GM23248 (cell line): ENCODE data around the gene PDIA6. TPM values are rescaled to one million over a fixed set of nuclear protein-coding genes. Genes with fewer than 3 reads are reported as not detected.

Source experiments
- DNase-seq: peaks from one replicate; pipeline ENCODE4 v3.0.0-alpha.2; 2015
- H2AFZ ChIP-seq: fragments of 200-600 bp; sonication (generic); 2 replicates; pipeline ENCODE4 v1.6.1; 2016; ENCODE audit warnings: antibody characterized with exemption
- H3F3A ChIP-seq: fragments of 200-600 bp; sonication (generic); 2 replicates; pipeline ENCODE4 v1.6.1; 2016; ENCODE audit warnings: mild to moderate bottlenecking, antibody characterized with exemption, mixed run types; ENCODE audit not compliant: insufficient read depth
- H3K27ac ChIP-seq: fragments of 200-600 bp; sonication (generic); 2 replicates; pipeline ENCODE4 v1.5.1; 2016; ENCODE audit warnings: mild to moderate bottlenecking
- H3K27me3 ChIP-seq: fragments of 200-600 bp; sonication (generic); replicated peaks from 2 replicates; pipeline ENCODE4 v1.6.1; 2016; ENCODE audit warnings: mild to moderate bottlenecking; ENCODE audit not compliant: insufficient read depth
- H3K36me3 ChIP-seq: fragments of 200-600 bp; sonication (generic); 2 replicates; pipeline ENCODE4 v1.6.1; 2016; ENCODE audit warnings: low read depth, mild to moderate bottlenecking
- H3K4me1 ChIP-seq: fragments of 200-600 bp; sonication (generic); 2 replicates; pipeline ENCODE4 v1.6.1; 2016; ENCODE audit warnings: mild to moderate bottlenecking; ENCODE audit not compliant: insufficient read depth
- H3K4me2 ChIP-seq: fragments of 200-600 bp; sonication (generic); one replicate; pipeline ENCODE4 v1.6.1; 2016; ENCODE audit warnings: mild to moderate bottlenecking; ENCODE audit not compliant: unreplicated experiment
- H3K4me3 ChIP-seq: fragments of 200-600 bp; sonication (generic); 2 replicates; pipeline ENCODE4 v1.5.1; 2016; ENCODE audit warnings: mild to moderate bottlenecking
- H3K79me2 ChIP-seq: fragments of 200-600 bp; sonication (generic); 2 replicates; pipeline ENCODE4 v1.6.1; 2016; ENCODE audit warnings: mild to moderate bottlenecking; ENCODE audit not compliant: insufficient read depth
- H3K9ac ChIP-seq: fragments of 200-600 bp; sonication (generic); 2 replicates; pipeline ENCODE4 v1.6.1; 2016; ENCODE audit warnings: mild to moderate bottlenecking
- H3K9me2 ChIP-seq: fragments of 200-600 bp; sonication (generic); 2 replicates; pipeline ENCODE4 v1.6.1; 2016; ENCODE audit warnings: mixed run types, mild to moderate bottlenecking, moderate library complexity; ENCODE audit not compliant: insufficient read depth
- H3K9me3 ChIP-seq: fragments of 200-600 bp; sonication (generic); one replicate; pipeline ENCODE4 v1.6.1; 2017; ENCODE audit warnings: low read depth
- H4K20me1 ChIP-seq: fragments of 200-600 bp; sonication (generic); 2 replicates; pipeline ENCODE4 v1.6.0; 2016; ENCODE audit not compliant: insufficient read depth
- EZH2 ChIP-seq: fragments of 200-600 bp; sonication (generic); IDR thresholded peaks from 2 replicates; pipeline ENCODE4 v1.6.1; 2018; ENCODE audit warnings: antibody characterized with exemption, mild to moderate bottlenecking; ENCODE audit not compliant: insufficient read depth, poor library complexity, severe bottlenecking
- EZH2phosphoT487 ChIP-seq: fragments of 200-600 bp; sonication (generic); IDR thresholded peaks from 2 replicates; pipeline ENCODE4 v1.6.1; 2018; ENCODE audit warnings: antibody characterized with exemption, moderate library complexity, mild to moderate bottlenecking, low read depth; ENCODE audit not compliant: insufficient read depth
- WGBS, 2 experiments: methylation state at CpG; one replicate each; pipeline ENCODE4 v1.1.6; 2015 to 2017; ENCODE audit warnings: low lambda C conversion rate in 2 of 2, low coverage in 1 of 2; ENCODE audit errors: missing lambda C conversion rate in 2 of 2; 5-methylcytosine and 5-hydroxymethylcytosine counted together
- in situ Hi-C: fragments of 300-500 bp; cut with MboI; formaldehyde crosslinking; loops from 2 replicates; pipeline ENCODE4 v1.15.0; 2020
- polyA plus RNA-seq: library from polyadenylated mRNA; unstranded; fragments of >200 nt; fragmentation: Nextera tagmentation; extraction: Ambion mirVana; gene quantifications from 2 replicates; pipeline ENCODE4 v1.2.1, GENCODE V29; 2016
- total RNA-seq: library from RNA; depleted of rRNA; stranded (reverse); fragments of >200 nt; shearing (Covaris generic); gene quantifications from 2 replicates; pipeline ENCODE4 v1.2.3, GENCODE V29; 2014

PDIA6 gene
- total and polyA plus RNA-seq, 2 experiments from 2014 or later = 363 to 502 TPM

DNA sequence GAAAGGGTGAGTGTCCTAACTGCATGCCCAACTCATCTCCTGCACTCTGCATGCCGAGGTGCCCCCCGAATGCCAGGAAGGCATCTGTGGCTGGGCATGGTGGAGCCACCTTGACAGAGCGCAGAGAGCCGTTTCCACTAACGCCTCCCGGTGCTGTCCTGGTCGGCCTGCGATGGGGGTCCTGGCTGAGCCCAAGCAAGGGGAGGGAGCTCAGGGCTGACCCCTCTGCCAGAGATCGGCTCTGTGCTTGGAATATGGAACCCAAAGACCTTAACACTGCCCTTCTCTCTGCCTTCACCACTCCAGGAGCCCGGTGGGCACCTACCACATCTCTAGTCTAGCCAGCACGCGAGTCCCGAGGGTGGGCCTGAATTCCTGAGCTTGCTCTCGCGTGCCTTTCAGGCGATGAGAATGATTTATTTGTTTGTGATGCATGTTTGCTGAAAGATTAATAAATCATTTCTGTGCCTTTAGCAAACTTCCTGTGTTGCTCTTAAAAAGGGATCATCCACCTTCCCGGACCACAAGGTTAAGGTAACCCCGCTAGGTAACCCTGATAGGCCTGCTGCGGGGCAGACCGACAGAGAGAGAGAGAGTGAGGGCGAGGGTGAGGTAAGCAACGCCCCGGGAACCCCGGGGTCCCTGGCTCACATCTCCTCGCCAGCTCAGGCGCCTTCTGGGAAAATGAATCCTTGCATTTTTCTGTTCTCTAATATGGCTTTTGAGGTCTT lies 35.3 kb downstream of the PDIA6 start:
- Histone ChIP-seq H3K9me3 (no peaks in the 10 kb centered on the region), H3K27me3 (no peaks in the 10 kb centered on the region), H3K9me2 (no peaks in the 10 kb centered on the region), H4K20me1 (no peaks in the 10 kb centered on the region), H3K4me1 (no peaks in the 10 kb centered on the region), H3K79me2 (no peaks in the 10 kb centered on the region), H3K27ac (no peak overlapping the region), H3K36me3 (0 out of 2 replicates have a peak, but pooled peaks cover 10% of the 10 kb centered on the region), H3F3A (no peaks in the 10 kb centered on the region), H2AFZ (no peak overlapping the region), H3K9ac (no peak overlapping the region), H3K4me2 (no peak overlapping the region), H3K4me3 (no peak overlapping the region)
- TF ChIP-seq EZH2 = no peak
- TF ChIP-seq EZH2phosphoT487 = no peak
- no peak for DNase-seq
- in situ Hi-C loops = no loop called here
- WGBS, 2 experiments = 90 to 92% methylated on average over 25 to 26 of the region's 26 CpGs

DNA sequence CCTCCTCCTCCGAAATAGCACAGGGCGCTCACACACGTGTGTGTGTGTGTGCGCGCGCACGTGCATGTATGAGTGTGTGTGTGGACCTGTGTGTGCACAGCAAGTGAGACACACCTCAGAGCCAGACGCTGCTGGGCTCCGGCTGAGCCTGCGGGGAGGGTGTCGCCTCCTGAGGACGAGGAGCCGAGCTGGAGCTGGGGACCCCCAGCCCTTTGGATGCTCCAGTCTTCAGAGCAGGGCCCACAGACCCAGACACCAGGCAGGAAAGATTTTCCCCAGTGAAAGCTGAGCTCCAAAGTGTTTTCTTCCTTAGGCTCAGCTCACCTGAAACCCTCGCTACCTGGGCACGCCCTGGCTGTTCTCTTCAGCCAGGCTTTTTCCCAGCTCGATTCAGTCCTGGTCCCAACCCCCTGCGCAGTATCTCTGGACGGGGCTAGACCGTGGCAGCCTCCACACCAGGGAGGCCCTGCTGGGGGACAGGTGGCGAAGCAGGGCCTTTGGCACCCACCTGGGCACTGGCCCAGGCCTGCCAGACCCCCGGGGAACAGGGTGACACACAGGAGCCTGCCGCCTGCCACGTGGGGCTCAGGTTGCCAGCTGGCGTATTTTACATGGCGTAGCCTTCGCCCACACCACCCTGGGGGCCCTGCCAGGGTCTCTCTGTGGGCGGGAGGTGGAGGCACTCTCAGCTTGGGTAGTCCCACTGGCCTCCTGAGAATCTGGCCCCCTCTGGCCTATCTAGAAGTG lies 36.2 kb downstream of the PDIA6 start:
- no peaks in the 10 kb centered on the region for H3K4me1 ChIP-seq
- no peaks in the 10 kb centered on the region for H3K9me2 ChIP-seq
- H3K4me3 ChIP-seq = no peak overlapping the region
- no peaks in the 10 kb centered on the region for H3K9me3 ChIP-seq
- 0 out of 2 replicates have a peak, but pooled peaks cover 5% of the 10 kb centered on the region for H3K36me3 ChIP-seq
- no peak overlapping the region for H3K27ac ChIP-seq
- in situ Hi-C loops = no loop called here
- DNase-seq = no peak
- TF ChIP-seq EZH2 (no peak), EZH2phosphoT487 (no peak)
- H3K79me2 ChIP-seq = no peaks in the 10 kb centered on the region
- WGBS, 2 experiments = 77 to 82% methylated on average over 23 to 27 of the region's 27 CpGs
- no peaks in the 10 kb centered on the region for H3K27me3 ChIP-seq
- H3K4me2 ChIP-seq = no peak overlapping the region
- H2AFZ ChIP-seq = no peak overlapping the region
- no peaks in the 10 kb centered on the region for H3F3A ChIP-seq
- H3K9ac ChIP-seq = no peak overlapping the region
- H4K20me1 ChIP-seq = no peaks in the 10 kb centered on the region

DNA sequence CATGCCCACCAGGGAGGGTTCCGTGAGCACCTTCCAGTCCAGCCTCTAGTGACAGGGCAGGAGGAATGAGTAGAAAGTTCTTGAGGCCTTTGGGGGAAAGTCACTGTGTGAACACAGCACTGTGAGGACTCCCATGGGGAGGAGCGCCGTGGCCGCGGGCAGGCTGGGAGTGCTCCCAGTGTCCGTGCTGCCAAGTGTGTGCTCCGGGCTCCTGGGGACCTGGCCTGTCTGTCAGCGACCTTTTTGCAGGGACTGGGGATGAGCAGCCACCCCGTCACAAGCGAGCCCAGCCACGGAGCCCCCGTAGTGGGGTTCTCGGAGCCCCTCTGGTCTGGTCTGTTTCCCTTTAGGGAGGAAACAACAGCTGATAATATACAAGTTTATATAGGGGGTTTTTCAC lies 36.8 kb downstream of the PDIA6 start:
- H3K27me3 ChIP-seq = no peaks in the 10 kb centered on the region
- no peak overlapping the region for H2AFZ ChIP-seq
- 0 out of 2 replicates have a peak, but pooled peaks cover 5% of the 10 kb centered on the region for H3K36me3 ChIP-seq
- H3K4me2 ChIP-seq = no peak overlapping the region
- no peaks in the 10 kb centered on the region for H3K9me2 ChIP-seq
- H3K79me2 ChIP-seq = no peaks in the 10 kb centered on the region
- WGBS, 2 experiments = 89 to 93% methylated on average over 9 to 13 of the region's 13 CpGs
- H3K9me3 ChIP-seq = no peaks in the 10 kb centered on the region
- no peak for TF ChIP-seq EZH2
- TF ChIP-seq EZH2phosphoT487 = no peak
- no peak overlapping the region for H3K9ac ChIP-seq
- DNase-seq = no peak
- in situ Hi-C loops = no loop called here
- H3K27ac ChIP-seq = no peak overlapping the region
- no peaks in the 10 kb centered on the region for H3F3A ChIP-seq
- no peak overlapping the region for H3K4me3 ChIP-seq
- no peaks in the 10 kb centered on the region for H4K20me1 ChIP-seq
- H3K4me1 ChIP-seq = no peaks in the 10 kb centered on the region

DNA sequence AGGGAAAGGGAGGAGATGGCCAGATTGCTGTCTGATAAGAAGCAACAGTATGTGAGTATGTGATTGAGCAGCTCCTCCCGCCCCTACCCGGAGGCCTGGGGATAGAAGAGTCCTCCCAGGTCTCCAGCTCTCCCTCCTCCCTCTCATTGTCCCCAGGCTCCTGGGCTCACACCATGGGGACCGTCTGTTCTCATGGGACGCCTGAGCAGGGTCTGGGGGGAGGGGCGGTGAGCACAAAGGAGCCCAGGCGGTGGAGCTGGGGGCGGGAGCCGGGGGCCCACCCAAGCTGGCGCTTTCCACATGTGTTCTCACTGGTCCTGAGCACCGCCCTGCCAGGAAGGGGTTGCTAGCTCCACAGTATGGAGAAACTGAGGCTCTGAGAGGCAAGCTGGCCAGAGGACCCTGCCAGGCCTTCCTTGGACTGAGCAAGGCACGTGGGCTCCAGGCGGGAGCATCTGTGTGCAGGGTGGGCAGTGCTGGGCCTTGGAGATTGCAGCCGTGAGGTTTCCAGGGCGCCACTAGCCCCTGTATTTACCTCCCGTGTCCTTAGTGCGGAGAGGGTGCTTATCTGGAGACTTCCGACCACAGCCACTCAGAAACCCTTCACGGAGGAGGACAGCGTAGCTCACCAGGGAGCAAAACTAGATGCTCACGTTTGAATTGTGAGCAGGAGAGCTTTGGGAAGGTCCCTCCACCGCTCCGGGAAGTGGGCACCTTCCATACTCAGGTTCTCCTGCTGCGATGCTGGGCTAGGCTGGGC lies 37.4 kb downstream of the PDIA6 start:
- 73 to 82% methylated on average over 21 to 23 of the region's 23 CpGs for WGBS, 2 experiments
- H3K9ac ChIP-seq = no peak overlapping the region
- no peaks in the 10 kb centered on the region for H4K20me1 ChIP-seq
- H3K4me3 ChIP-seq = no peak overlapping the region
- DNase-seq = no peak
- no peaks in the 10 kb centered on the region for H3K4me1 ChIP-seq
- H3F3A ChIP-seq = no peaks in the 10 kb centered on the region
- no peaks in the 10 kb centered on the region for H3K9me3 ChIP-seq
- H3K9me2 ChIP-seq = no peaks in the 10 kb centered on the region
- H3K27ac ChIP-seq = no peak overlapping the region
- no peak overlapping the region for H2AFZ ChIP-seq
- in situ Hi-C loops = no loop called here
- H3K36me3 ChIP-seq = 0 out of 2 replicates have a peak, but pooled peaks cover under 1% of the 10 kb centered on the region
- no peaks in the 10 kb centered on the region for H3K79me2 ChIP-seq
- TF ChIP-seq EZH2 (no peak), EZH2phosphoT487 (no peak)
- no peak overlapping the region for H3K4me2 ChIP-seq
- H3K27me3 ChIP-seq = no peaks in the 10 kb centered on the region
